NT2/D1 (cell line): ENCODE results near the gene STOML3.

Experiments
- SUZ12 ChIP-seq: IDR thresholded peaks from 2 replicates; pipeline ENCODE4 v1.6.1; 2011; ENCODE audit not compliant: insufficient read length, insufficient read depth; ENCODE audit errors: extremely low read depth
- YY1 ChIP-seq: IDR thresholded peaks from 2 replicates; pipeline ENCODE4 v1.6.1; 2011; ENCODE audit not compliant: insufficient read length, insufficient read depth

- TF ChIP-seq YY1 = no peak
- no peak for TF ChIP-seq SUZ12
Observed at GRCh38 chr13:38990693-38991092, at the start of gene STOML3.
